HEK293 (cell line): Measurements from ENCODE around the gene PRUNE1.

Experiments
- CTCF ChIA-PET: fragments of 350-600 bp; formaldehyde crosslinking; extraction: SDS; loops from one replicate; lab custom pipeline; 2021; ENCODE audit warnings: antibody characterized with exemption; lab: Yijun Ruan, JAX
- POLR2A ChIA-PET: fragments of 300-600 bp; formaldehyde crosslinking; extraction: SDS; loops from one replicate; lab custom pipeline; 2020; ENCODE audit warnings: antibody characterized with exemption, inconsistent platforms; lab: Yijun Ruan, JAX
- H3K27ac ChIP-seq: fragments of 200-500 bp; sonication (Bioruptor generic); 2 replicates; pipeline ENCODE4 v1.5.1; 2014; ENCODE audit warnings: low read depth, low read length, control low read depth, inconsistent platforms; ENCODE audit errors: extremely low read depth
- H3K36me3 ChIP-seq, 2 experiments: fragments of 200-500 bp in 1 of 2; sonication (Bioruptor generic) in 1 of 2; 1 replicate in 1 of 2; 2 replicates in 1 of 2; pipeline ENCODE4 v1.5.1; 2014 to 2017; ENCODE audit warnings: inconsistent platforms in 2 of 2, low read length in 2 of 2; ENCODE audit not compliant: control insufficient read depth in 2 of 2, insufficient read depth in 1 of 2
- H3K4me1 ChIP-seq: fragments of 200-500 bp; sonication (Bioruptor generic); 2 replicates; pipeline ENCODE4 v1.5.1; 2014; ENCODE audit warnings: mild to moderate bottlenecking, low read length, inconsistent platforms; ENCODE audit not compliant: control insufficient read depth, insufficient read depth
- H3K4me3 ChIP-seq: 2 replicates; pipeline ENCODE4 v1.5.1; 2011; ENCODE audit warnings: low read depth, mild to moderate bottlenecking, control low read depth, low read length, moderate library complexity
- H3K9me3 ChIP-seq: fragments of 200-500 bp; sonication (Bioruptor generic); 2 replicates; pipeline ENCODE4 v1.5.1; 2014; ENCODE audit warnings: low read depth, low read length, inconsistent platforms; ENCODE audit not compliant: control insufficient read depth, insufficient read depth
- CTCF ChIP-seq: fragments of 450-650 bp; formaldehyde crosslinking; IDR thresholded peaks from 2 replicates; pipeline ENCODE4 v1.5.1; 2016; ENCODE audit warnings: missing biosample characterization, missing genetic modification characterization
- HOXA7 ChIP-seq: sonication (generic); formaldehyde crosslinking; IDR thresholded peaks from 2 replicates; pipeline ENCODE4 v1.8.1; 2022; ENCODE audit warnings: missing genetic modification reagents, borderline replicate concordance
- ZBTB17 ChIP-seq: fragments of 450-650 bp; formaldehyde crosslinking; IDR thresholded peaks from 2 replicates; pipeline ENCODE4 v1.5.1; 2016; ENCODE audit warnings: missing biosample characterization, missing genetic modification characterization
- ZBTB20 ChIP-seq: fragments of 450-650 bp; formaldehyde crosslinking; IDR thresholded peaks from 2 replicates; pipeline ENCODE4 v1.5.1; 2016; ENCODE audit warnings: missing biosample characterization, missing genetic modification characterization
- ZEB2 ChIP-seq: fragments of 450-650 bp; formaldehyde crosslinking; IDR thresholded peaks from 2 replicates; pipeline ENCODE4 v1.5.1; 2016; ENCODE audit warnings: missing biosample characterization, missing genetic modification characterization
- ZFP69B ChIP-seq: fragments of 450-650 bp; formaldehyde crosslinking; IDR thresholded peaks from 2 replicates; pipeline ENCODE4 v1.5.1; 2016; ENCODE audit warnings: missing biosample characterization, missing genetic modification characterization
- ZNF133 ChIP-seq: fragments of 450-650 bp; formaldehyde crosslinking; IDR thresholded peaks from 2 replicates; pipeline ENCODE4 v1.5.1; 2016; ENCODE audit warnings: missing biosample characterization, missing genetic modification characterization
- ZNF16 ChIP-seq: fragments of 450-650 bp; formaldehyde crosslinking; IDR thresholded peaks from 2 replicates; pipeline ENCODE4 v1.5.1; 2016; ENCODE audit warnings: low read depth, missing biosample characterization, missing genetic modification characterization
- ZNF18 ChIP-seq: fragments of 450-650 bp; formaldehyde crosslinking; IDR thresholded peaks from 2 replicates; pipeline ENCODE4 v1.5.1; 2016; ENCODE audit warnings: missing biosample characterization, missing genetic modification characterization
- ZNF24 ChIP-seq: fragments of 450-650 bp; formaldehyde crosslinking; IDR thresholded peaks from 2 replicates; pipeline ENCODE4 v1.5.1; 2016; ENCODE audit warnings: missing biosample characterization, missing genetic modification characterization
- ZNF366 ChIP-seq: fragments of 450-650 bp; formaldehyde crosslinking; conservative IDR thresholded peaks from 2 replicates; pipeline ENCODE4 v1.5.1; 2016; ENCODE audit warnings: missing biosample characterization, missing genetic modification characterization
- ZNF394 ChIP-seq: fragments of 450-650 bp; formaldehyde crosslinking; IDR thresholded peaks from 2 replicates; pipeline ENCODE4 v1.5.1; 2016; ENCODE audit warnings: missing biosample characterization, missing genetic modification characterization, mild to moderate bottlenecking, moderate library complexity, borderline replicate concordance
- ZNF558 ChIP-seq: fragments of 450-650 bp; formaldehyde crosslinking; IDR thresholded peaks from 2 replicates; pipeline ENCODE4 v1.5.1; 2016; ENCODE audit warnings: missing biosample characterization, missing genetic modification characterization
- ZNF580 ChIP-seq: fragments of 450-650 bp; formaldehyde crosslinking; IDR thresholded peaks from 2 replicates; pipeline ENCODE4 v1.5.1; 2016; ENCODE audit warnings: missing biosample characterization, missing genetic modification characterization
- ZNF623 ChIP-seq: fragments of 450-650 bp; formaldehyde crosslinking; IDR thresholded peaks from 2 replicates; pipeline ENCODE4 v1.5.1; 2016; ENCODE audit warnings: missing biosample characterization, missing genetic modification characterization
- ZNF629 ChIP-seq: fragments of 450-650 bp; formaldehyde crosslinking; IDR thresholded peaks from 2 replicates; pipeline ENCODE4 v1.5.1; 2017; ENCODE audit warnings: missing biosample characterization, missing genetic modification characterization
- ZNF76 ChIP-seq: fragments of 450-650 bp; formaldehyde crosslinking; IDR thresholded peaks from 2 replicates; pipeline ENCODE4; 2016; ENCODE audit warnings: low read depth, missing biosample characterization, missing genetic modification characterization, borderline replicate concordance
- ZNF837 ChIP-seq: fragments of 450-650 bp; formaldehyde crosslinking; IDR thresholded peaks from 2 replicates; pipeline ENCODE4 v1.5.1; 2016; ENCODE audit warnings: missing biosample characterization, missing genetic modification characterization
- ZSCAN16 ChIP-seq: fragments of 450-650 bp; formaldehyde crosslinking; IDR thresholded peaks from 2 replicates; pipeline ENCODE4 v1.5.1; 2016; ENCODE audit warnings: missing biosample characterization, missing genetic modification characterization
- ZSCAN18 ChIP-seq: fragments of 450-650 bp; formaldehyde crosslinking; IDR thresholded peaks from 2 replicates; pipeline ENCODE4 v1.5.1; 2016; ENCODE audit warnings: missing biosample characterization, missing genetic modification characterization
- TF ChIP-seq, protein P1 (sequence below): sonication (generic); formaldehyde crosslinking; IDR thresholded peaks from 2 replicates; pipeline ENCODE4 v1.8.1; 2022; ENCODE audit warnings: mild to moderate bottlenecking, moderate library complexity, missing genetic modification reagents
- TF ChIP-seq, protein P2 (sequence below): fragments of 450-650 bp; formaldehyde crosslinking; IDR thresholded peaks from 2 replicates; pipeline ENCODE4 v1.5.1; 2016; ENCODE audit warnings: missing biosample characterization, missing genetic modification characterization

Gene PRUNE1

DNA sequence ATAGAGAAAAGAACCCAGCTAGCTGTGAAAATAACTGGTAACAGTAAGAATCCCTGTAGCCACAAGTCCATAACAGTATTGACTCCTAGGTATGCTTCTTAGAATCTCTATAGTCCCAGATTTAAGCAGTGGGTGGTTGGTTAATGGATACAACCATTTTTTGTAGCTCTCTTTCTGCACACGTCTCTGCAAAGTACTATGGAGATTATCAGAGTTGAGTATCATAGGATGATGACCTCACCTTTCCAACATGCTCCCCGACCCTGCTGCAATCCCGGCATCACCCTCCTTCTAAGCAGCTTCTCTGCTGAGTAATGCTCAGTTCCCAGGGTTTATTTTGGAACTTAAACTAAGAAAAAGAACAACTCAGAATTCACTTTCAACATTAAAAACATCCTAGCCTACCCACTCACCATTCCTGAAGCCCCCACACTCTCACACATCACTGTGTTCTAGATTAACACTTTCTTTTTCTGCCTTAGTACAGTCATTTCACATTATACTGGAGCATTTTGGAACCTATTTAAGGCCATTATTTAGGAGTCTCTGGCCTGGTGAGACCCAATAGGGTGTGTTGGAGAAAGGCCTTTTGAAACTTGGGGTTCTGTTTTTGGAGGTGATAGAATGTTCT, 54.6 kb downstream of the PRUNE1 start (continued):
- TF ChIP-seq ZNF76 (tag by site-specific recombination) (peak; percentile 39; the same call in 1 of the 2 replicates), ZNF16 (no peak), ZNF629 (tag by site-specific recombination) (peak; percentile 70; the same call in 1 of the 2 replicates), ZFP69B (tag by site-specific recombination) (0 out of 2 replicates have a peak, but pooled peaks have one; percentile 7), ZNF623 (tag by site-specific recombination) (no peak), ZNF24 (peak; percentile 24; the same call in 1 of the 2 replicates), ZSCAN16 (no peak), ZNF366 (tag by site-specific recombination) (peak; percentile 49; the same call in 1 of the 2 replicates), ZBTB20 (tag by site-specific recombination) (peak; percentile 45; the same call in 1 of the 2 replicates), ZNF558 (peak; percentile 23; the same call in 1 of the 2 replicates), ZNF837 (no peak), ZBTB17 (tag by site-specific recombination) (peak; percentile 55; the same call in 1 of the 2 replicates), ZNF394 (peak; percentile 61; the same call in 1 of the 2 replicates), ZEB2 (peak; percentile 49; the same call in 1 of the 2 replicates), CTCF (tag by site-specific recombination) (no peak), ZSCAN18 (no peak)
- TF ChIP-seq, protein P1, sequence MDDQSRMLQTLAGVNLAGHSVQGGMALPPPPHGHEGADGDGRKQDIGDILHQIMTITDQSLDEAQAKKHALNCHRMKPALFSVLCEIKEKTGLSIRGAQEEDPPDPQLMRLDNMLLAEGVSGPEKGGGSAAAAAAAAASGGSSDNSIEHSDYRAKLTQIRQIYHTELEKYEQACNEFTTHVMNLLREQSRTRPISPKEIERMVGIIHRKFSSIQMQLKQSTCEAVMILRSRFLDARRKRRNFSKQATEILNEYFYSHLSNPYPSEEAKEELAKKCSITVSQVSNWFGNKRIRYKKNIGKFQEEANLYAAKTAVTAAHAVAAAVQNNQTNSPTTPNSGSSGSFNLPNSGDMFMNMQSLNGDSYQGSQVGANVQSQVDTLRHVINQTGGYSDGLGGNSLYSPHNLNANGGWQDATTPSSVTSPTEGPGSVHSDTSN (CRISPR knock-in tag): no peak
- TF ChIP-seq, protein P2, sequence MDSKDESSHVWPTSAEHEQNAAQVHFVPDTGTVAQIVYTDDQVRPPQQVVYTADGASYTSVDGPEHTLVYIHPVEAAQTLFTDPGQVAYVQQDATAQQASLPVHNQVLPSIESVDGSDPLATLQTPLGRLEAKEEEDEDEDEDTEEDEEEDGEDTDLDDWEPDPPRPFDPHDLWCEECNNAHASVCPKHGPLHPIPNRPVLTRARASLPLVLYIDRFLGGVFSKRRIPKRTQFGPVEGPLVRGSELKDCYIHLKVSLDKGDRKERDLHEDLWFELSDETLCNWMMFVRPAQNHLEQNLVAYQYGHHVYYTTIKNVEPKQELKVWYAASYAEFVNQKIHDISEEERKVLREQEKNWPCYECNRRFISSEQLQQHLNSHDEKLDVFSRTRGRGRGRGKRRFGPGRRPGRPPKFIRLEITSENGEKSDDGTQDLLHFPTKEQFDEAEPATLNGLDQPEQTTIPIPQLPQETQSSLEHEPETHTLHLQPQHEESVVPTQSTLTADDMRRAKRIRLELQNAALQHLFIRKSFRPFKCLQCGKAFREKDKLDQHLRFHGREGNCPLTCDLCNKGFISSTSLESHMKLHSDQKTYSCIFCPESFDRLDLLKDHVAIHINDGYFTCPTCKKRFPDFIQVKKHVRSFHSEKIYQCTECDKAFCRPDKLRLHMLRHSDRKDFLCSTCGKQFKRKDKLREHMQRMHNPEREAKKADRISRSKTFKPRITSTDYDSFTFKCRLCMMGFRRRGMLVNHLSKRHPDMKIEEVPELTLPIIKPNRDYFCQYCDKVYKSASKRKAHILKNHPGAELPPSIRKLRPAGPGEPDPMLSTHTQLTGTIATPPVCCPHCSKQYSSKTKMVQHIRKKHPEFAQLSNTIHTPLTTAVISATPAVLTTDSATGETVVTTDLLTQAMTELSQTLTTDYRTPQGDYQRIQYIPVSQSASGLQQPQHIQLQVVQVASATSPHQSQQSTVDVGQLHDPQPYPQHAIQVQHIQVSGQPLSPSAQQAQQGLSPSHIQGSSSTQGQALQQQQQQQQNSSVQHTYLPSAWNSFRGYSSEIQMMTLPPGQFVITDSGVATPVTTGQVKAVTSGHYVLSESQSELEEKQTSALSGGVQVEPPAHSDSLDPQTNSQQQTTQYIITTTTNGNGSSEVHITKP: peak; percentile 59
- TF ChIP-seq, all 188 proteins: peak for 26

- Histone ChIP-seq H3K4me1 (no peaks in the 10 kb centered on the region), H3K4me3 (no peak overlapping the region), H3K9me3 (no peaks in the 10 kb centered on the region), H3K36me3 (peaks cover 4 to 29% of the 10 kb centered on the region in 2 experiments; a peak in 2 of 3 replicates), H3K27ac (no peak overlapping the region)
- TF ChIP-seq ZNF18 (tag by site-specific recombination) (no peak), HOXA7 (CRISPR knock-in tag) (no peak), ZNF580 (tag by site-specific recombination) (no peak), ZNF133 (no peak), ZBTB17 (tag by site-specific recombination) (no peak)
- TF ChIP-seq, protein P2: no peak
- ChIA-PET CTCF (interaction anchor here (0.6 to 1.4 kb wide), 5 partner anchors 34 to 278 kb away, joined by 3 to 6 read pairs (median 3); no protein-coding TSS in a partner anchor), POLR2A (no interaction called here)
Observed at GRCh38 chr1:151065089-151065645, 56.9 kb downstream of the PRUNE1 start.
